Sigmoid colon (tissue), 7 donors: ENCODE measurements around the gene FAM168A. TPM values are rescaled to one million over a fixed set of nuclear protein-coding genes. Genes with fewer than 3 reads are reported as not detected.

Experiments
- DNase-seq: peaks from one replicate; pipeline ENCODE4 v3.0.0-alpha.2; 2019
- H3K27ac ChIP-seq, 4 donors: fragments of 200-600 bp; sonication (generic); one replicate each; pipeline ENCODE4 v1.5.1; 2016 to 2019; ENCODE audit warnings: mild to moderate bottlenecking in 1 of 4
- H3K27me3 ChIP-seq, 3 donors: fragments of 200-600 bp; sonication (generic); one replicate each; pipeline ENCODE4 v1.5.1; 2019; ENCODE audit warnings: mild to moderate bottlenecking in 1 of 3
- H3K36me3 ChIP-seq, 4 donors: fragments of 200-600 bp; sonication (generic); one replicate each; pipeline ENCODE4 v1.5.1; 2016 to 2019
- H3K4me1 ChIP-seq, 4 donors: fragments of 200-600 bp; sonication (generic); one replicate each; pipeline ENCODE4 v1.5.1; 2017 to 2019
- H3K4me3 ChIP-seq, 4 donors: fragments of 200-600 bp; sonication (generic); one replicate each; pipeline ENCODE4 v1.5.1; 2017 to 2019; ENCODE audit warnings: mild to moderate bottlenecking in 2 of 4, moderate library complexity in 1 of 4
- H3K9me3 ChIP-seq, 4 donors: fragments of 200-600 bp in 3 of 4; sonication (generic) in 3 of 4; one replicate each; pipeline versions ENCODE4 v1.5.1 to v1.6.1; 2013 to 2019
- EP300 ChIP-seq, 4 donors: sonication (generic); formaldehyde crosslinking; IDR thresholded peaks; one replicate each; pipeline ENCODE4 v1.6.1; 2017; ENCODE audit warnings: antibody characterized with exemption in 4 of 4
- POLR2A ChIP-seq, 2 donors: fragments of 450-650 bp; IDR thresholded peaks; one replicate each; pipeline ENCODE4 v1.6.1; 2016; ENCODE audit warnings: antibody characterized with exemption in 2 of 2, mild to moderate bottlenecking in 2 of 2, moderate library complexity in 2 of 2
- POLR2AphosphoS5 ChIP-seq, 4 donors: sonication (generic); formaldehyde crosslinking; IDR thresholded peaks; one replicate each; pipeline ENCODE4 v1.6.1; 2017; ENCODE audit warnings: antibody characterized with exemption in 4 of 4
- WGBS, 2 donors: extraction: QIAGEN DNeasy Blood & Tissue Kit; methylation state at CpG; one replicate each; pipeline ENCODE4 v1.1.7; 2013; 5-methylcytosine and 5-hydroxymethylcytosine counted together
- intact Hi-C: fragments of 100-400 bp; cut with DNase I; formaldehyde crosslinking; loops from one replicate; pipeline ENCODE4 v1.15.1; 2023
- polyA plus RNA-seq, 3 donors: library from polyadenylated mRNA; stranded (reverse); fragments of 200-250 nt; gene quantifications; one replicate each; pipeline ENCODE4 v1.2.3, GENCODE V29; 2013
- small RNA-seq, 3 donors: library from RNA; depleted of rRNA; stranded (forward); fragments of <200 nt; gene quantifications; one replicate each; pipeline ENCODE3, GENCODE V24; 2016
- total RNA-seq, 4 donors: library from RNA; depleted of rRNA; stranded (reverse); fragments of >200 nt; gene quantifications; one replicate each; pipeline ENCODE4 v1.1.0, GENCODE V29; 2016
- TF ChIP-seq, protein P1 (sequence below), 4 experiments: fragments of 450-650 bp in 3 of 4; fragments of 200-600 bp in 1 of 4; IDR thresholded peaks; one replicate each; pipeline ENCODE4 v1.5.1; 2016 to 2019; ENCODE audit warnings: antibody characterized with exemption in 4 of 4, mild to moderate bottlenecking in 3 of 4, moderate library complexity in 2 of 4
- donor health status: healthy with polysubstance abuse.
- donor health status: Bipolar disorder and iron deficiency.
- donor health status: healthy.

Gene FAM168A
- total and polyA plus RNA-seq, 7 donors = 3.6 to 37.7 (median 20.7) TPM

DNA sequence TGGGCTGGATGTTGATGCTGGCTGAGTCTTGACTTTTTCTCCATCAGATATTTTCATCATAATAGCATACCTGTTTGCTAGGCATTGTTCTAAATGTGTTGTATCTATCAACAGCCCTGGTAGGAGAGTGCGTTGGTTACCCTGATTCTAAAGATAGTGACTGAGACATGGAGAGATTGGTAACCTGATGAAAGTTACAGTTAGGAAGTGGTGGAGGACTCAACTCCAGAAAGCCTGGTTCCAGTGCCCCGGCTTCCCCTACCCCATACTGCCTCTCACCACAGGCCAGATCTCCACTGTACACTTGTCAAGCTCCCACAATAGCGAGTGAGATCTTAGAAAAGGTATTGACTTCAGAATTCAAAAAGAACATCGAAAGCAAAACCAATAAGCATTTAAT is 244.5 kb downstream of the FAM168A start:
- Histone ChIP-seq H3K27me3 (no peaks in the 10 kb centered on the region), H3K36me3 (peaks cover under 1 to 60% (median 30%) of the 10 kb centered on the region in 4 donors), H3K4me1 (peaks cover 0 to 17% (median 8%) of the 10 kb centered on the region in 4 donors), H3K4me3 (no peak overlapping the region), H3K9me3 (no peaks in the 10 kb centered on the region), H3K27ac (no peak overlapping the region)
- intact Hi-C loops = loop anchor here (2.0 kb wide), 1 partner anchor 21 kb away; no protein-coding TSS in a partner anchor
- TF ChIP-seq POLR2A (IDR thresholded peaks at IDR 0.05) = no peak
- TF ChIP-seq EP300 (IDR thresholded peaks at IDR 0.05) = no peak
- TF ChIP-seq, protein P1, sequence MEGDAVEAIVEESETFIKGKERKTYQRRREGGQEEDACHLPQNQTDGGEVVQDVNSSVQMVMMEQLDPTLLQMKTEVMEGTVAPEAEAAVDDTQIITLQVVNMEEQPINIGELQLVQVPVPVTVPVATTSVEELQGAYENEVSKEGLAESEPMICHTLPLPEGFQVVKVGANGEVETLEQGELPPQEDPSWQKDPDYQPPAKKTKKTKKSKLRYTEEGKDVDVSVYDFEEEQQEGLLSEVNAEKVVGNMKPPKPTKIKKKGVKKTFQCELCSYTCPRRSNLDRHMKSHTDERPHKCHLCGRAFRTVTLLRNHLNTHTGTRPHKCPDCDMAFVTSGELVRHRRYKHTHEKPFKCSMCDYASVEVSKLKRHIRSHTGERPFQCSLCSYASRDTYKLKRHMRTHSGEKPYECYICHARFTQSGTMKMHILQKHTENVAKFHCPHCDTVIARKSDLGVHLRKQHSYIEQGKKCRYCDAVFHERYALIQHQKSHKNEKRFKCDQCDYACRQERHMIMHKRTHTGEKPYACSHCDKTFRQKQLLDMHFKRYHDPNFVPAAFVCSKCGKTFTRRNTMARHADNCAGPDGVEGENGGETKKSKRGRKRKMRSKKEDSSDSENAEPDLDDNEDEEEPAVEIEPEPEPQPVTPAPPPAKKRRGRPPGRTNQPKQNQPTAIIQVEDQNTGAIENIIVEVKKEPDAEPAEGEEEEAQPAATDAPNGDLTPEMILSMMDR (IDR thresholded peaks at IDR 0.05) = no peak
- TF ChIP-seq POLR2AphosphoS5 (IDR thresholded peaks at IDR 0.05) = no peak
- DNase-seq = no peak
- WGBS, 2 donors = 85 to 93% methylated on average over 4 of the region's 4 CpGs

DNA sequence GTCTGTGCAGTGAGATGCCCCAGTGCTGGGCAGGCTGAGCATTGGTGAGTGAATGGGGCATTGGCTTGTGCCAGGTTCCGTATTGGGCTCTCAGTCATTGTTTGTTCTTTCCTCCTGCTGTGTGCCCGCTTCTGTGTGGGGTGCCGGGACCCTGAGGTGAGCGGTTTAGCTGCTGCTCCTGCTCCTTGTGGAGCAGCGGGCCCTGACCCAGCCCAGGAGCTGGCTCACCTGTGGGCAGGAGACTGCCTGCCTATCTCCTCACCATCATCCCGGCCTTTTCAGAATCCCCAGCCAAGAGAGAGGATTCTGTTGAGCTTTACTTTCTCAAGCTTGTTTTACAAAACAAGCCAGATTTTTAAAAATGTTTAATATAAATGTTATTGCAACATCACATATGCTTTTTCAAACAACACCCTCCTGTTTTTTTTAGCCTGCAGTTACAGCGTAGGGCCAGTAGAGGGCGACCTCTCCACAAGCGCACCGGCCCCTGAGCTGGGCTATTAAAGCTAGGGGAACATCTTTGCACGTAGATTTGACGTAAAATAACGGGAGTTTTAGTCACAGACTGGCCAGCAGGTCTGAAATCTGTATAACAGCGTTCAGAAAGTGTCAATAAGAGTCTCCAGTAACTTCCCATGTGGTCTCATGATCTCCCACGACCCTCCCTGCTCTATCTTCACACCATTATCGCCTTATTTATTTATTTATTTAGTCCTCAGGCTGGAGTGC is 246.8 kb downstream of the FAM168A start:
- peak; percentile 79 for DNase-seq
- peaks cover 6 to 54% (median 14%) of the 10 kb centered on the region in 4 donors for H3K36me3 ChIP-seq
- whole genome bisulfite sequencing, 2 donors = 24 to 28% methylated on average over 16 of the region's 16 CpGs

More for the DNA sequence above, 246.8 kb downstream of the FAM168A start:
- H3K27me3 ChIP-seq = no peaks in the 10 kb centered on the region
- H3K9me3 ChIP-seq = no peaks in the 10 kb centered on the region
- peaks cover 0 to 25% (median 9%) of the 10 kb centered on the region in 4 donors for H3K4me1 ChIP-seq
- peak overlapping the region in 3 of 4 donors; percentile 48 to 59 (median 55) for H3K27ac ChIP-seq
- TF ChIP-seq, protein P1 (IDR thresholded peaks at IDR 0.05) = peak; percentile 78 to 94 (median 86)
- TF ChIP-seq POLR2AphosphoS5 (IDR thresholded peaks at IDR 0.05) = no peak
- TF ChIP-seq POLR2A (IDR thresholded peaks at IDR 0.05) = no peak
- intact Hi-C loops = loop anchor here (1.0 kb wide), 2 partner anchors 42 to 309 kb away; no protein-coding TSS in a partner anchor
- no peak overlapping the region for H3K4me3 ChIP-seq

Small RNAs within 50 kb of the gene (small RNA-seq; reads per million reads assigned to genes)
- gene AP000763.2 (0 reads per million in 3 donors), gene HMGN2P38 (0 reads per million in 3 donors)

Other genes starting within 250 kb of the FAM168A start
- 1 to 10 TPM in 2 of 4 donors, under 1 TPM in 2; 0.28 to 1.8 (median 0.95) TPM for gene RELT, start 221.7 kb downstream of the FAM168A start, total RNA-seq
- gene RELT, start 221.7 kb downstream of the FAM168A start, polyA plus RNA-seq = 1 to 10 TPM in 2 of 3 donors, under 1 TPM in 1; 0.92 to 9.3 (median 1.2) TPM
- gene PLEKHB1, start 48.5 kb upstream of the FAM168A start, total RNA-seq = 10 to 100 TPM; 30.3 to 90.3 (median 45.2) TPM
- 10 to 100 TPM; 15.2 to 21.6 (median 17.8) TPM for gene PLEKHB1, start 48.5 kb upstream of the FAM168A start, polyA plus RNA-seq
- gene RAB6A, start 163.0 kb upstream of the FAM168A start, total RNA-seq = 100 to 1,000 TPM; 110 to 162 (median 140) TPM
- 100 to 1,000 TPM in 1 of 3 donors, 10 to 100 TPM in 2; 60.9 to 118 (median 92.5) TPM for gene RAB6A, start 163.0 kb upstream of the FAM168A start, polyA plus RNA-seq
- gene MRPL48, start 189.8 kb upstream of the FAM168A start, total RNA-seq = 10 to 100 TPM in 3 of 4 donors, 1 to 10 TPM in 1; 7.7 to 33.2 (median 19.8) TPM
- gene MRPL48, start 189.8 kb upstream of the FAM168A start, polyA plus RNA-seq = 10 to 100 TPM; 31.3 to 82.3 (median 60.7) TPM